Trophoblast cell (in vitro differentiated cells and primary cell): ENCODE data around the gene C17orf78.

Experiments used
- DNase-seq, 2 donors: peaks; one replicate each; pipeline ENCODE4 v3.0.0-alpha.2; 2016
- H2AFZ ChIP-seq: 2 replicates; pipeline ENCODE4 v1.6.1; 2013; ENCODE audit warnings: low read length, moderate library complexity, mild to moderate bottlenecking; ENCODE audit not compliant: insufficient read depth, poor library complexity
- H2AK5ac ChIP-seq: 2 replicates; pipeline ENCODE4 v1.6.1; 2013; ENCODE audit warnings: mild to moderate bottlenecking, low read length
- H2BK120ac ChIP-seq: 2 replicates; pipeline ENCODE4 v1.6.1; 2013; ENCODE audit warnings: low read length, mild to moderate bottlenecking, moderate library complexity; ENCODE audit not compliant: insufficient read depth, poor library complexity
- H2BK12ac ChIP-seq: 2 replicates; pipeline ENCODE4 v1.6.1; 2013; ENCODE audit warnings: mild to moderate bottlenecking, low read length, moderate library complexity
- H2BK5ac ChIP-seq: 2 replicates; pipeline ENCODE4 v1.6.1; 2013; ENCODE audit warnings: low read length, low read depth, moderate library complexity, mild to moderate bottlenecking; ENCODE audit not compliant: poor library complexity
- H3K14ac ChIP-seq: 2 replicates; pipeline ENCODE4 v1.6.1; 2013; ENCODE audit warnings: mild to moderate bottlenecking, low read length
- H3K18ac ChIP-seq: 2 replicates; pipeline ENCODE4 v1.6.1; 2013; ENCODE audit warnings: mild to moderate bottlenecking, low read length
- H3K23ac ChIP-seq: 2 replicates; pipeline ENCODE4 v1.6.1; 2013; ENCODE audit warnings: low read length
- H3K27ac ChIP-seq: 2 replicates; pipeline ENCODE4 v1.5.1; 2013; ENCODE audit warnings: low read depth, mild to moderate bottlenecking, inconsistent platforms, low read length, moderate library complexity
- H3K27me3 ChIP-seq: 2 replicates; pipeline ENCODE4 v1.6.1; 2013; ENCODE audit warnings: inconsistent platforms, mild to moderate bottlenecking, low read length, moderate library complexity; ENCODE audit not compliant: insufficient read depth
- H3K36me3 ChIP-seq, 2 experiments: 1 replicate in 1 of 2; 2 replicates in 1 of 2; pipeline ENCODE4 v1.6.1; 2013; ENCODE audit warnings: low read length in 2 of 2, mild to moderate bottlenecking in 2 of 2, moderate library complexity in 1 of 2; ENCODE audit not compliant: insufficient read depth in 2 of 2, control insufficient read depth in 1 of 2
- H3K4ac ChIP-seq: 2 replicates; pipeline ENCODE4 v1.6.1; 2013; ENCODE audit warnings: low read depth, mild to moderate bottlenecking, low read length, moderate library complexity
- H3K4me1 ChIP-seq, 2 experiments: 1 replicate in 1 of 2; 2 replicates in 1 of 2; pipeline ENCODE4 v1.6.1; 2013; ENCODE audit warnings: low read length in 2 of 2, mild to moderate bottlenecking in 2 of 2, moderate library complexity in 1 of 2; ENCODE audit not compliant: insufficient read depth in 2 of 2, control insufficient read depth in 1 of 2
- H3K4me2 ChIP-seq: 2 replicates; pipeline ENCODE4 v1.6.1; 2013; ENCODE audit warnings: inconsistent platforms, mild to moderate bottlenecking, low read length, moderate library complexity
- H3K4me3 ChIP-seq: 2 replicates; pipeline ENCODE4 v1.5.1; 2013; ENCODE audit warnings: mild to moderate bottlenecking, low read depth, low read length, inconsistent platforms
- H3K79me1 ChIP-seq: one replicate; pipeline ENCODE4 v1.6.1; 2013; ENCODE audit warnings: low read length
- H3K79me2 ChIP-seq: 2 replicates; pipeline ENCODE4 v1.6.1; 2013; ENCODE audit warnings: low read length, mild to moderate bottlenecking; ENCODE audit not compliant: control insufficient read depth, insufficient read depth, poor library complexity
- H3K9ac ChIP-seq: 2 replicates; pipeline ENCODE4 v1.6.1; 2013; ENCODE audit warnings: mild to moderate bottlenecking, low read length
- H3K9me3 ChIP-seq: 2 replicates; pipeline ENCODE4 v1.6.1; 2013; ENCODE audit warnings: low read depth, mild to moderate bottlenecking, control low read depth, inconsistent platforms, low read length; ENCODE audit not compliant: insufficient read depth
- H4K12ac ChIP-seq: 2 replicates; pipeline ENCODE4 v1.6.1; 2013; ENCODE audit warnings: low read depth, mild to moderate bottlenecking, low read length, moderate library complexity
- H4K8ac ChIP-seq: 2 replicates; pipeline ENCODE4 v1.6.1; 2013; ENCODE audit warnings: low read depth, mild to moderate bottlenecking, low read length, moderate library complexity
- H4K91ac ChIP-seq: one replicate; pipeline ENCODE4 v1.6.1; 2013; ENCODE audit warnings: low read depth, mild to moderate bottlenecking, low read length, moderate library complexity
- WGBS: extraction: QIAGEN DNeasy Blood & Tissue Kit; methylation state at CpG from one replicate; pipeline ENCODE4 v1.1.7; 2013; ENCODE audit warnings: missing lambda C conversion rate; ENCODE audit not compliant: insufficient read length, insufficient coverage; ENCODE audit errors: extremely low coverage; 5-methylcytosine and 5-hydroxymethylcytosine counted together

The C17orf78 gene

GRCh38 chr17:37410357-37410756 is 34.6 kb downstream of the C17orf78 start:
- Histone ChIP-seq H3K4me2 (no peak overlapping the region), H3K14ac (no peak overlapping the region), H3K27me3 (no peaks in the 10 kb centered on the region), H4K91ac (no peak overlapping the region), H2BK120ac (no peak overlapping the region), H3K9ac (no peak overlapping the region), H3K36me3 (peaks cover 8 to 14% of the 10 kb centered on the region in 2 experiments), H3K79me1 (peaks cover 8% of the 10 kb centered on the region), H2BK12ac (no peak overlapping the region), H3K23ac (no peak overlapping the region), H3K4me3 (no peak overlapping the region), H3K79me2 (peaks cover 7% of the 10 kb centered on the region), H3K27ac (no peak overlapping the region), H4K8ac (no peak overlapping the region), H2AK5ac (no peak overlapping the region), H4K12ac (no peak overlapping the region), H3K18ac (no peak overlapping the region), H2BK5ac (no peak overlapping the region), H3K4me1 (no peaks in the 10 kb centered on the region), H3K9me3 (no peaks in the 10 kb centered on the region), H2AFZ (no peak overlapping the region), H3K4ac (no peak overlapping the region)
- WGBS = 100% methylated on average over 1 of the region's 3 CpGs
- no peak for DNase-seq

- no peak overlapping the region for H3K27ac ChIP-seq
- H2AK5ac ChIP-seq = no peak overlapping the region
- peak in 1 of 2 donors; percentile 25 for DNase-seq
- H3K36me3 ChIP-seq = peaks cover 18 to 20% of the 10 kb centered on the region in 2 experiments
- H3K4me1 ChIP-seq = no peaks in the 10 kb centered on the region
- H3K79me1 ChIP-seq = no peaks in the 10 kb centered on the region
- no peak overlapping the region for H3K4ac ChIP-seq
- H4K91ac ChIP-seq = no peak overlapping the region
- H2BK5ac ChIP-seq = no peak overlapping the region
- no peak overlapping the region for H2BK12ac ChIP-seq
- no peak overlapping the region for H3K9ac ChIP-seq
- no peak overlapping the region for H4K8ac ChIP-seq
- no peak overlapping the region for H2BK120ac ChIP-seq
- H3K23ac ChIP-seq = no peak overlapping the region
- H3K4me3 ChIP-seq = no peak overlapping the region
- no peak overlapping the region for H3K18ac ChIP-seq
- H2AFZ ChIP-seq = no peak overlapping the region
- no peak overlapping the region for H4K12ac ChIP-seq
- H3K14ac ChIP-seq = no peak overlapping the region
- H3K79me2 ChIP-seq = no peaks in the 10 kb centered on the region
- no peaks in the 10 kb centered on the region for H3K9me3 ChIP-seq
- no peaks in the 10 kb centered on the region for H3K27me3 ChIP-seq
- no CpG with 5 or more reads among the region's 7 CpGs for WGBS
- no peak overlapping the region for H3K4me2 ChIP-seq
Observed at GRCh38 chr17:37413875-37414519, 38.2 kb downstream of the C17orf78 start.

- H2AFZ ChIP-seq = no peak overlapping the region
- no peak overlapping the region for H2AK5ac ChIP-seq
- no peak overlapping the region for H3K27ac ChIP-seq
- no peak for DNase-seq
- H3K4me3 ChIP-seq = no peak overlapping the region
- H3K18ac ChIP-seq = no peak overlapping the region
- H3K23ac ChIP-seq = no peak overlapping the region
- H2BK5ac ChIP-seq = no peak overlapping the region
- no peak overlapping the region for H4K8ac ChIP-seq
- H4K12ac ChIP-seq = no peak overlapping the region
- no peak overlapping the region for H4K91ac ChIP-seq
- H3K4me1 ChIP-seq = no peaks in the 10 kb centered on the region
- H3K79me2 ChIP-seq = no peaks in the 10 kb centered on the region
- no peak overlapping the region for H3K9ac ChIP-seq
- no CpG with 5 or more reads among the region's 2 CpGs for WGBS
- no peak overlapping the region for H3K4ac ChIP-seq
- H2BK120ac ChIP-seq = no peak overlapping the region
- H3K4me2 ChIP-seq = no peak overlapping the region
- H3K9me3 ChIP-seq = no peaks in the 10 kb centered on the region
- H2BK12ac ChIP-seq = no peak overlapping the region
- no peaks in the 10 kb centered on the region for H3K27me3 ChIP-seq
- H3K36me3 ChIP-seq = peaks cover 15 to 20% of the 10 kb centered on the region in 2 experiments
- H3K79me1 ChIP-seq = no peaks in the 10 kb centered on the region
- no peak overlapping the region for H3K14ac ChIP-seq
Observed at GRCh38 chr17:37417852-37418251, 42.1 kb downstream of the C17orf78 start.

- Histone ChIP-seq H4K91ac (no peak overlapping the region), H3K36me3 (peaks cover 24 to 30% of the 10 kb centered on the region in 2 experiments), H3K27me3 (no peaks in the 10 kb centered on the region), H3K18ac (no peak overlapping the region), H2AK5ac (no peak overlapping the region), H2BK5ac (no peak overlapping the region), H2AFZ (no peak overlapping the region), H2BK120ac (no peak overlapping the region), H3K27ac (no peak overlapping the region), H3K79me1 (no peaks in the 10 kb centered on the region), H4K8ac (no peak overlapping the region), H3K9me3 (no peaks in the 10 kb centered on the region), H3K4me2 (no peak overlapping the region), H3K9ac (no peak overlapping the region), H3K79me2 (no peaks in the 10 kb centered on the region), H3K14ac (no peak overlapping the region), H4K12ac (no peak overlapping the region), H3K23ac (no peak overlapping the region), H3K4me1 (no peaks in the 10 kb centered on the region), H3K4ac (no peak overlapping the region), H2BK12ac (no peak overlapping the region), H3K4me3 (no peak overlapping the region)
- no CpG with 5 or more reads among the region's 4 CpGs for WGBS
- peak; percentile 30 to 54 for DNase-seq
Observed at GRCh38 chr17:37422971-37423625, 47.3 kb downstream of the C17orf78 start.
